Cardiac muscle cell (in vitro differentiated cells and primary cell): ENCODE data around the gene ARHGAP15. TPM values are rescaled to one million over a fixed set of nuclear protein-coding genes. Genes with fewer than 3 reads are reported as not detected.
A peak's percentile ranks its signal among the peaks of the same experiment; 100 is the strongest.

Experiments
- DNase-seq, 2 donors: peaks; one replicate each; pipeline versions ENCODE4 v3.0.0 to v3.0.0-alpha.2; 2010 to 2017; ENCODE audit warnings: low read depth in 1 of 2, low spot score in 1 of 2
- H3K27ac ChIP-seq: fragments of 200-600 bp; sonication (generic); 2 replicates; pipeline ENCODE4 v1.5.1; 2016
- H3K27me3 ChIP-seq: fragments of 200-600 bp; sonication (generic); 2 replicates; pipeline ENCODE4 v1.6.0; 2016; ENCODE audit warnings: control low read depth
- H3K36me3 ChIP-seq: fragments of 200-600 bp; sonication (generic); 2 replicates; pipeline ENCODE4 v1.5.1; 2016; ENCODE audit warnings: control low read depth
- H3K4me1 ChIP-seq: fragments of 200-600 bp; sonication (generic); 2 replicates; pipeline ENCODE4 v1.8.1; 2017; ENCODE audit warnings: low read depth, mild to moderate bottlenecking, mixed run types
- H3K4me3 ChIP-seq: fragments of 200-600 bp; sonication (generic); 2 replicates; pipeline ENCODE4 v1.5.1; 2016; ENCODE audit warnings: mild to moderate bottlenecking
- H3K9me3 ChIP-seq: fragments of 200-600 bp; sonication (generic); 2 replicates; pipeline ENCODE4 v1.5.1; 2017; ENCODE audit warnings: low read depth, mild to moderate bottlenecking, control low read depth
- CTCF ChIP-seq: IDR thresholded peaks from 2 replicates; pipeline ENCODE4 v1.5.1; 2012; ENCODE audit warnings: low read depth, mild to moderate bottlenecking, low read length
- polyA plus RNA-seq: library from polyadenylated mRNA; unstranded; fragments of >200 nt; fragmentation: Nextera tagmentation; extraction: Ambion mirVana; gene quantifications from 2 replicates; pipeline ENCODE4 v1.2.1, GENCODE V29; 2016
- total RNA-seq: library from RNA; depleted of rRNA; stranded (reverse); fragments of >200 nt; gene quantifications from 2 replicates; pipeline ENCODE4 v1.2.3, GENCODE V29; 2016

The ARHGAP15 gene
- total and polyA plus RNA-seq, 2 experiments from 2014 or later: not detected

- H3K36me3 ChIP-seq: no peaks in the 10 kb centered on the region
- H3K4me3 ChIP-seq: no peak overlapping the region
- TF ChIP-seq CTCF: no peak
- H3K9me3 ChIP-seq: no peaks in the 10 kb centered on the region
- no peak overlapping the region for H3K27ac ChIP-seq
- no peaks in the 10 kb centered on the region for H3K4me1 ChIP-seq
- DNase-seq: no peak
- H3K27me3 ChIP-seq: no peaks in the 10 kb centered on the region
Observed at GRCh38 chr2:143802871-143803650, 673.8 kb downstream of the ARHGAP15 start.

- no peaks in the 10 kb centered on the region for H3K9me3 ChIP-seq
- no peak for TF ChIP-seq CTCF
- no peaks in the 10 kb centered on the region for H3K4me1 ChIP-seq
- no peaks in the 10 kb centered on the region for H3K27me3 ChIP-seq
- no peak overlapping the region for H3K27ac ChIP-seq
- DNase-seq: peak in 1 of 2 donors; percentile 26
- no peak overlapping the region for H3K4me3 ChIP-seq
- H3K36me3 ChIP-seq: no peaks in the 10 kb centered on the region
Observed at GRCh38 chr2:143803936-143804335, 674.7 kb downstream of the ARHGAP15 start.

- TF ChIP-seq CTCF: no peak
- H3K27ac ChIP-seq: no peak overlapping the region
- no peaks in the 10 kb centered on the region for H3K9me3 ChIP-seq
- no peaks in the 10 kb centered on the region for H3K36me3 ChIP-seq
- H3K4me3 ChIP-seq: no peak overlapping the region
- no peaks in the 10 kb centered on the region for H3K27me3 ChIP-seq
- H3K4me1 ChIP-seq: no peaks in the 10 kb centered on the region
- no peak for DNase-seq
Observed at GRCh38 chr2:143805666-143806065, 676.4 kb downstream of the ARHGAP15 start.

- Histone ChIP-seq H3K4me1 (no peaks in the 10 kb centered on the region), H3K27me3 (no peaks in the 10 kb centered on the region), H3K9me3 (no peaks in the 10 kb centered on the region), H3K4me3 (no peak overlapping the region), H3K36me3 (no peaks in the 10 kb centered on the region), H3K27ac (no peak overlapping the region)
- DNase-seq: no peak
- no peak for TF ChIP-seq CTCF
Observed at GRCh38 chr2:143807192-143807591, 678.0 kb downstream of the ARHGAP15 start.

- no peak overlapping the region for H3K4me3 ChIP-seq
- TF ChIP-seq CTCF: no peak
- H3K27me3 ChIP-seq: no peaks in the 10 kb centered on the region
- no peaks in the 10 kb centered on the region for H3K4me1 ChIP-seq
- DNase-seq: peak in 1 of 2 donors; percentile 42
- no peaks in the 10 kb centered on the region for H3K36me3 ChIP-seq
- no peak overlapping the region for H3K27ac ChIP-seq
- H3K9me3 ChIP-seq: no peaks in the 10 kb centered on the region
Observed at GRCh38 chr2:143807671-143808070, 678.5 kb downstream of the ARHGAP15 start.
